GM12875 (cell line): ENCODE data around the gene CDC23.
"Not testable (repeated sequence)": the region's sequence is repeated elsewhere in the genome, so short reads cannot be mapped to it uniquely, and the experiment has no call there.

ENCODE experiments used
- H3K4me3 ChIP-seq: one replicate; pipeline ENCODE4 v1.5.1; 2011; ENCODE audit warnings: low read depth, low read length, control low read depth
- TF ChIP-seq, protein P1 (sequence below): IDR thresholded peaks from 2 replicates; pipeline ENCODE4 v1.5.1; 2011; ENCODE audit warnings: low read depth, mild to moderate bottlenecking, control low read depth, inconsistent platforms, low read length, moderate library complexity, borderline replicate concordance; ENCODE audit not compliant: insufficient read depth

Gene CDC23, protein sequence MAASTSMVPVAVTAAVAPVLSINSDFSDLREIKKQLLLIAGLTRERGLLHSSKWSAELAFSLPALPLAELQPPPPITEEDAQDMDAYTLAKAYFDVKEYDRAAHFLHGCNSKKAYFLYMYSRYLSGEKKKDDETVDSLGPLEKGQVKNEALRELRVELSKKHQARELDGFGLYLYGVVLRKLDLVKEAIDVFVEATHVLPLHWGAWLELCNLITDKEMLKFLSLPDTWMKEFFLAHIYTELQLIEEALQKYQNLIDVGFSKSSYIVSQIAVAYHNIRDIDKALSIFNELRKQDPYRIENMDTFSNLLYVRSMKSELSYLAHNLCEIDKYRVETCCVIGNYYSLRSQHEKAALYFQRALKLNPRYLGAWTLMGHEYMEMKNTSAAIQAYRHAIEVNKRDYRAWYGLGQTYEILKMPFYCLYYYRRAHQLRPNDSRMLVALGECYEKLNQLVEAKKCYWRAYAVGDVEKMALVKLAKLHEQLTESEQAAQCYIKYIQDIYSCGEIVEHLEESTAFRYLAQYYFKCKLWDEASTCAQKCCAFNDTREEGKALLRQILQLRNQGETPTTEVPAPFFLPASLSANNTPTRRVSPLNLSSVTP

DNA sequence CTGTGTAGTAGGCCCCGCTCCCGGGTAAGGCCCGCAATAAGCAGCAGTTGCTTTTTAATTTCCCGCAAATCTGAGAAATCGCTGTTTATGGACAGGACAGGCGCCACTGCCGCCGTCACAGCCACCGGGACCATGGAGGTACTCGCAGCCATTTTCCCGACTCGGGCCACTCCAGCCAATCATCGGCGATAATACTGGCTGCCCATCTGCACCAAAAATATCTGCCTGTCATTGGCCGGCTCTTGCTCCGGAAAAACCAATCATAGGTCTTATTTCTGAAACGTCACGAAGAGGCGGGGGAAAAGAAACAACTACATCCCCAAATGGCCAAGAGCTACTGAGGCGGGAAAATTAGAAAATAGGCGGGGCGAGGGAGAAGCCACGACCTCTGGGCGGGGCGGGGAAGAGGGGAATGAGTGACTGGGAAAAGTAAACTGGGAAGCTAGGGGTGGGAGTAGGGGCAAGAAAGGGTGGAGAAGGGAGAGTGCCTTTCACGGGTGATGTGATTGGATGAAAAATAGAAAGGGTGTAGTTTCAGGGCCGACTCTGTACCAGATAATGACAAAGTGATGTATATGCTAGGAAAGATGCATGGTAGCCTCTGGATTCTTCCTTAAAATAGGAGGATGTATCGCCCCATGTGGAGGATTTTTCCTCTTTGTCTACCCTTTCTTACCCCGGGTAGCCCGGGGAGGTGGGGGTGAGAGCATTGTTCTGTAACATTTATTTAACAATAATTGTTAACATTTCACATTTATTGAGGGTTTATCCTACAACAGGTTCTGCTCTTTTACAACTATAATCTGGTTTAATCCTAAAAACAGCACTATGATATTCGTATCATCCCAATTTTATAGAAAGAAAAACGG is at the start of gene CDC23:
CDC23 (minus strand) TSS at position 163 of the 869 bp plus-strand sequence; CDS start at position 152, 11 bp downstream.
- TF ChIP-seq, protein P1, sequence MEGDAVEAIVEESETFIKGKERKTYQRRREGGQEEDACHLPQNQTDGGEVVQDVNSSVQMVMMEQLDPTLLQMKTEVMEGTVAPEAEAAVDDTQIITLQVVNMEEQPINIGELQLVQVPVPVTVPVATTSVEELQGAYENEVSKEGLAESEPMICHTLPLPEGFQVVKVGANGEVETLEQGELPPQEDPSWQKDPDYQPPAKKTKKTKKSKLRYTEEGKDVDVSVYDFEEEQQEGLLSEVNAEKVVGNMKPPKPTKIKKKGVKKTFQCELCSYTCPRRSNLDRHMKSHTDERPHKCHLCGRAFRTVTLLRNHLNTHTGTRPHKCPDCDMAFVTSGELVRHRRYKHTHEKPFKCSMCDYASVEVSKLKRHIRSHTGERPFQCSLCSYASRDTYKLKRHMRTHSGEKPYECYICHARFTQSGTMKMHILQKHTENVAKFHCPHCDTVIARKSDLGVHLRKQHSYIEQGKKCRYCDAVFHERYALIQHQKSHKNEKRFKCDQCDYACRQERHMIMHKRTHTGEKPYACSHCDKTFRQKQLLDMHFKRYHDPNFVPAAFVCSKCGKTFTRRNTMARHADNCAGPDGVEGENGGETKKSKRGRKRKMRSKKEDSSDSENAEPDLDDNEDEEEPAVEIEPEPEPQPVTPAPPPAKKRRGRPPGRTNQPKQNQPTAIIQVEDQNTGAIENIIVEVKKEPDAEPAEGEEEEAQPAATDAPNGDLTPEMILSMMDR: no peak
- H3K4me3 ChIP-seq: peak within 1 kb of the TSS; percentile 85

DNA sequence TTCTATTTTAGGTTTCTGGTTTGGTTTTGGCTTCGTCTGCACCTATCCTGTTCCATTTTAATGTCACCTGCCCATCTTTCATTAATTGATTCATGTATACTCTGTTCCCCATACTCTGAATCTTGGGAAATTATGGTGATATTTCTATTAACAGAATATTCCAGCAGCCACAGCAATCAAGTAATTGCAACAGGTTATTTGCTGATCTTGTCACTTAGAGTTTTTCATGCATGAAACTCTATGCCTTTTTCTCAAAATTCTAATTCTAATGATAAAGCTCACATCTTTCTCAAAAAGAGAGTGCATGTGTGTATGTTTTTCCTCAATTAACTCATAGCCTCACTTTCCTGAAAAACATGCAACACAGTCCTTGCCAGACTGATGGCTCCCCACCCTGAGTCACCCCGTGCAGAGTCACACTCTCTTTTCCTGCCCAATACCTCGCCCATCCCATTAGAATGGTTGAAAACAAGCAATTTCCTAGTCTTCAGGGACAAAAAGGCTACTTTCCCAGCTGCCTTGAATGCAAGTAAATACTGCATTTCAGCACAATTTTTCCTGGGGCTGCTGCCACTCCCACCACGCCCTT is 45.7 kb upstream of the CDC23 start:
- TF ChIP-seq, protein P1: no peak
- no peak overlapping the region for H3K4me3 ChIP-seq

DNA sequence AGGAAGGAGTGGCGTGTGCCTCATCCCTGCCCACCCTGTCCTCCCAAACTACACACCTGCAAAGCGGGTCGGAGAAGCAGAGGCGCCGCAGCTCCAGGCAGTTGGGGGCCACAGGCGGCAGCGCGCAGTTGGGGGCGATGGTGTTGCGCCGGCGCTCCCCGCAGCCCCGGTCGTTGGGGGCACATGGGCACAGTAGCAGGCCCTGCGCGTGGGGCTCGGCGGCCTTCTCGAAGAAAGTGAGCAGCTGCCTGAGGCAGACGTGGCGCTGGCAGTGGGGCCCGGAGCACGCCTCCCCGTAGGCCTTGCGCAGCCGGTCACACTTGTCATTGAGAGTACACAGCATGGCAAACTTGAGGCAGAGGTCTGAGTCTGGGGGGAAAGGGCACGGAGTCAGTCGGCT is 44.5 kb upstream of the CDC23 start:
- no peak overlapping the region for H3K4me3 ChIP-seq
- TF ChIP-seq, protein P1: no peak

DNA sequence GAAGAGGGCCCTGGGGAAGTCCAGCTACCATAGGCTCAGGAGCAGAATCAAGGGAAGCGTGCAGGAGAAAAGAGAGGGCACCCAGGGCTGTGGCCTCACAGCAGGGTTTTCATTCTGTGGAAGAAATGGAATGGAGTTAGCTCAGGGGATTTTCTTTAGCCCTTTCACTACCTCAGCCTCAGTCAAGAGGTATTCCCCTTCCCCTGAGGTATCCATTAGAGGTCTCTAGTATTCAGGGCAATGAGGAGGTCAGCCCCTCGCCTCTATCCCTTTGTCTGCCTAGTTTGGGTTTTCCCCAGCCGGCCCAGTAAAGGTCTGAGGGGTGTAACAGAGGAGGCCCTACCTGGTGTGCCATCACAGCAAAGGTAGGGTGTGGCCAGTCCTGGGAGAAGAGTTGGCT is 39.8 kb upstream of the CDC23 start:
- TF ChIP-seq, protein P1: no peak
- H3K4me3 ChIP-seq: no peak overlapping the region

DNA sequence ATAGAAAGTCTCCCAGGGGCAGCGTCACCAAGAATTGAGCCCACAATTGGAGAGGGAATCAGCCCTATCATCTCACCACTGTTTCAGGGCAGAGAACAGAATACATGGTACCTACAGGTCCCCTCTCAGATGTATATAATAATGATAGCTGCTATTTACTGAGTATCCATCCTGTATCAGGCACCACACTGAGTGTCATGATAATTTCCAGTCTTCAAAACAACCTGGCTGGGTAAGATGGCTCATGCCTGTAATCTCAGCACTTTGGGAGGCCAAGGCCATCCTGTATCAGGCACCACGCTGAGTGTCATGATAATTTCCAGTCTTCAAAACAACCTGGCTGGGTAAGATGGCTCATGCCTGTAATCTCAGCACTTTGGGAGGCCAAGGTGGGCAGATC is 34.7 kb upstream of the CDC23 start:
- not testable (repeated sequence) for H3K4me3 ChIP-seq

DNA sequence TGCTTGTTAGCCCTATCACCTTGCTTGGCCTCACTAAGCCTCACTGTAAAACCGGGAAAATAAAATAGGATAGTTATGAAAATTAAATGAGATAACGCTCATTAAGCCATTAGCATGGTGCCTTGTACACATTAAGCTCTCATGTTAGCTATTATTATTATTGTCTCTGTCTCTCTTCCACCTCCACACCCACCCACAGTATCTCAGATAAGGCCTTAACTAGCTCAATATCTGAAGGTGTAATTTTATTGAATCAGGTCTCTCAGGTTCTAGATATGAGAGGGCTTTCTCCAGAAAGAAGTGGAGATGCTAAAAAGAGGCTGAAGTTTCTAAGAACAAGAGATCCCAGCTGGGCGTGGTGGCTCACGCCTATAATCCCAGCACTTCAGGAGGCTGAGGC is 33.7 kb upstream of the CDC23 start:
- TF ChIP-seq, protein P1: no peak
- H3K4me3 ChIP-seq: no peak overlapping the region

DNA sequence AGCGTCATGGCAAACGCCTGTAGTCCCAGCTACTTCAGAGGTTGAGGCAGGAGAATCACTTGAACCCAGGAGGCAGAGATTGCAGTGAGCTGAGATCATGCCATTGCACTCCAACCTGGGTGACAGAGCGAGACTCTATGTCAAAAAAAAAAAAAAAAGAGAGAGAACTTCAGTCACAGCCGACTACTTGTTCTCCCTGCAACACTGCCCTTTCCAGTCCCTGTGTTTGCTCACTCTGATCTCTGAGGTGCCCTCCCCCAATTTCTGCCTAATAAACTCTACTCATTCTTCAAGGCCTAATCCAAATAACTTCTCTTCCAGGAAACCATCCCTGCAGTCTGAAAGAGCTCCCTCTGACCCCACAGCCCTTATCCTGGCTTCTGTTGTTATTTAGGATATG is 33.2 kb upstream of the CDC23 start:
- TF ChIP-seq, protein P1: no peak
- no peak overlapping the region for H3K4me3 ChIP-seq
